HCT116 (cell line): ENCODE measurements around the gene OR56A5. TPM values are rescaled to one million over a fixed set of nuclear protein-coding genes. Genes with fewer than 3 reads are reported as not detected.
"Not testable (repeated sequence)": the region's sequence is repeated elsewhere in the genome, so short reads cannot be mapped to it uniquely, and the experiment has no call there.

Experiments used
- ATAC-seq: fragments of 200-7000 bp; cut with Tn5 transposase; 2 replicates; pipeline ENCODE4 v1.9.1; 2020; ENCODE audit warnings: mild to moderate bottlenecking, moderate library complexity
- BruUV-seq: library from RNA; stranded (reverse); fragments of 400-500 nt; replicated peaks from 2 replicates; lab custom pipeline; 2021; lab: Mats Ljungman, UMichigan
- CTCF ChIA-PET: fragments of 300-600 bp; sonication (Branson Sonifier 250); formaldehyde crosslinking; loops from one replicate; lab custom pipeline; 2021; ENCODE audit warnings: antibody characterized with exemption; lab: Charles Lee
- POLR2A ChIA-PET: fragments of 300-600, 350-600 bp; sonication (Branson Sonifier 250); formaldehyde crosslinking; loops from one replicate; lab custom pipeline; 2021; ENCODE audit warnings: antibody characterized with exemption; lab: Charles Lee
- RAD21 ChIA-PET, 2 experiments: fragments of 300-600 bp; sonication (Branson Sonifier 250); formaldehyde crosslinking; loops; one replicate each; lab custom pipeline; 2023; ENCODE audit warnings: low total read pairs in 2 of 2; ENCODE audit not compliant: uncharacterized antibody in 2 of 2, unreplicated experiment in 2 of 2, low non-redundant PET in 1 of 2; lab: Charles Lee
- DNase-seq: peaks from one replicate; pipeline ENCODE4 v3.0.0-alpha.2; 2010; ENCODE audit warnings: low read depth, low spot score
- H2AFZ ChIP-seq: fragments of 200-600 bp; shearing (Covaris generic), sonication (generic); 2 replicates; pipeline ENCODE4 v1.6.1; 2017; ENCODE audit warnings: low read depth, mixed run types, mixed read lengths, antibody characterized with exemption, low read length; ENCODE audit not compliant: poor library complexity, severe bottlenecking
- H3K27ac ChIP-seq: 2 replicates; pipeline ENCODE4 v1.5.1; 2012; ENCODE audit warnings: low read depth, low read length
- H3K27me3 ChIP-seq: fragments of 200-600 bp; sonication (generic); 2 replicates; pipeline ENCODE4 v1.6.1; 2016; ENCODE audit warnings: mixed run types, low read length, mixed read lengths; ENCODE audit not compliant: insufficient read depth
- H3K36me3 ChIP-seq, 2 experiments: fragments of 200-500 bp in 1 of 2; fragments of 200-600 bp in 1 of 2; sonication (Bioruptor generic) in 1 of 2; sonication (generic) in 1 of 2; 2 replicates each; pipeline versions ENCODE4 v1.5.1 to v1.6.1; 2014 to 2016; ENCODE audit warnings: low read length in 2 of 2, inconsistent platforms in 1 of 2, mixed read lengths in 1 of 2, mixed run types in 1 of 2; ENCODE audit not compliant: insufficient read depth in 2 of 2, control insufficient read depth in 1 of 2
- H3K4me1 ChIP-seq, 2 experiments: fragments of 200-600 bp in 1 of 2; sonication (generic) in 1 of 2; 2 replicates each; pipeline versions ENCODE4 v1.5.1 to v1.6.1; 2012 to 2017; ENCODE audit warnings: low read length in 2 of 2, inconsistent platforms in 1 of 2, mild to moderate bottlenecking in 1 of 2, mixed read lengths in 1 of 2, mixed run types in 1 of 2, moderate library complexity in 1 of 2; ENCODE audit not compliant: insufficient read depth in 2 of 2, control insufficient read depth in 1 of 2
- H3K4me2 ChIP-seq: fragments of 200-600 bp; sonication (generic); 2 replicates; pipeline ENCODE4 v1.6.1; 2017; ENCODE audit warnings: mixed run types, low read length, mixed read lengths
- H3K4me3 ChIP-seq, 2 experiments: fragments of 200-600 bp in 1 of 2; sonication (generic) in 1 of 2; replicated peaks in 1 of 2; 2 replicates each; pipeline ENCODE4 v1.5.1; 2011 to 2016; ENCODE audit warnings: low read length in 2 of 2, control low read depth in 1 of 2, low read depth in 1 of 2, mild to moderate bottlenecking in 1 of 2, mixed read lengths in 1 of 2, mixed run types in 1 of 2
- H3K79me2 ChIP-seq: fragments of 200-600 bp; sonication (generic); 2 replicates; pipeline ENCODE4 v1.6.1; 2017; ENCODE audit warnings: mild to moderate bottlenecking, mixed run types, low read length, moderate library complexity, mixed read lengths; ENCODE audit not compliant: insufficient read depth
- H3K9ac ChIP-seq: fragments of 200-600 bp; sonication (generic); 2 replicates; pipeline ENCODE4 v1.6.1; 2016; ENCODE audit warnings: low read length, mixed read lengths
- H3K9me2 ChIP-seq: fragments of 200-600 bp; sonication (generic), shearing (Covaris generic); 2 replicates; pipeline ENCODE4 v1.6.1; 2017; ENCODE audit warnings: mixed run types, mild to moderate bottlenecking, moderate library complexity; ENCODE audit not compliant: insufficient read depth
- H3K9me3 ChIP-seq, 2 experiments: fragments of 200-500 bp in 1 of 2; fragments of 200-600 bp in 1 of 2; sonication (Bioruptor generic) in 1 of 2; sonication (generic) in 1 of 2; 2 replicates each; pipeline ENCODE4 v1.6.1; 2014 to 2017; ENCODE audit warnings: low read length in 2 of 2, mixed read lengths in 2 of 2, inconsistent platforms in 1 of 2, low read depth in 1 of 2, mild to moderate bottlenecking in 1 of 2, mixed run types in 1 of 2, moderate library complexity in 1 of 2; ENCODE audit not compliant: control insufficient read depth in 1 of 2, insufficient read depth in 1 of 2
- H4K20me1 ChIP-seq: fragments of 200-600 bp; sonication (generic), shearing (Covaris generic); 2 replicates; pipeline ENCODE4 v1.6.1; 2017; ENCODE audit warnings: mixed run types, mild to moderate bottlenecking, moderate library complexity; ENCODE audit not compliant: insufficient read depth
- CTCF ChIP-seq, 3 experiments: fragments of 200-600 bp in 1 of 3; sonication (generic) in 1 of 3; IDR thresholded peaks in 2 of 3; conservative IDR thresholded peaks in 1 of 3; 2 replicates each; pipeline ENCODE4 v1.5.1; 2012 to 2017; ENCODE audit warnings: low read depth in 2 of 3, low read length in 2 of 3, antibody characterized with exemption in 1 of 3, borderline replicate concordance in 1 of 3, control low read depth in 1 of 3, mild to moderate bottlenecking in 1 of 3, mixed read lengths in 1 of 3, mixed run types in 1 of 3, moderate library complexity in 1 of 3; ENCODE audit not compliant: insufficient read depth in 1 of 3
- EZH2 ChIP-seq: fragments of 200-600 bp; sonication (generic); IDR thresholded peaks from 2 replicates; pipeline ENCODE4 v1.6.1; 2017; ENCODE audit warnings: antibody characterized with exemption, mixed run types
- FOSL1 ChIP-seq: IDR thresholded peaks from 2 replicates; pipeline ENCODE4 v1.6.1; 2012; ENCODE audit warnings: low read depth
- MAX ChIP-seq: IDR thresholded peaks from 2 replicates; pipeline ENCODE4 v1.6.1; 2012
- SP1 ChIP-seq: IDR thresholded peaks from 2 replicates; pipeline ENCODE4 v1.6.1; 2012; ENCODE audit warnings: low read depth
- YY1 ChIP-seq: IDR thresholded peaks from 2 replicates; pipeline ENCODE4 v1.6.1; 2011; ENCODE audit warnings: low read length, low read depth, moderate library complexity, mild to moderate bottlenecking; ENCODE audit not compliant: insufficient replicate concordance; ENCODE audit errors: extremely low read depth
- ZFX ChIP-seq: fragments of 450-650 bp; IDR thresholded peaks from 2 replicates; pipeline ENCODE4 v1.6.1; 2017
- intact Hi-C: fragments of 100-400 bp; cut with micrococcal nuclease; formaldehyde crosslinking; loops from 2 replicates; pipeline ENCODE4 v1.10.0; 2022
- total RNA-seq: library from RNA; stranded (reverse); gene quantifications from one replicate; pipeline ENCODE4 v1.2.1, GENCODE V29; 2021; ENCODE audit not compliant: unreplicated experiment

The OR56A5 gene
- total RNA-seq, 1 experiment from 2014 or later, result not detected

GRCh38 chr11:5967708-5968107 is 586 bp downstream of the OR56A5 start:
- Histone ChIP-seq H3K9me2 (no peaks in the 10 kb centered on the region), H3K9me3 (no peaks in the 10 kb centered on the region; a peak in 1 of 4 replicates), H3K36me3 (no peaks in the 10 kb centered on the region), H3K27ac (no peak overlapping the region), H3K9ac (no peak overlapping the region), H3K4me3 (no peak overlapping the region), H2AFZ (no peak overlapping the region), H3K27me3 (peaks cover 24% of the 10 kb centered on the region), H3K4me2 (no peak overlapping the region), H3K79me2 (no peaks in the 10 kb centered on the region), H4K20me1 (no peaks in the 10 kb centered on the region), H3K4me1 (no peaks in the 10 kb centered on the region)
- ChIA-PET POLR2A (no interaction called here), RAD21 (no interaction called here), CTCF (no interaction called here)
- ATAC-seq (no peak), DNase-seq (no peak)
- TF ChIP-seq EZH2 (no peak), MAX (no peak), SP1 (no peak), FOSL1 (no peak)
- intact Hi-C loops, result no loop called here
- BruUV-seq, result no TSS peak

GRCh38 chr11:5966958-5967357 is 1.3 kb downstream of the OR56A5 start:
- intact Hi-C loops, result no loop called here

GRCh38 chr11:5960704-5961320 is 7.5 kb downstream of the OR56A5 start:
- H3K4me1 ChIP-seq, intact Hi-C loops, H3K27me3 ChIP-seq, ATAC-seq, BruUV-seq, RAD21 ChIA-PET, DNase-seq, H2AFZ ChIP-seq, CTCF ChIA-PET, H3K4me3 ChIP-seq, H3K36me3 ChIP-seq, POLR2A ChIA-PET, H3K79me2 ChIP-seq, H3K4me2 ChIP-seq, H3K9ac ChIP-seq, H3K9me3 ChIP-seq, H4K20me1 ChIP-seq, H3K27ac ChIP-seq, H3K9me2 ChIP-seq: not testable (repeated sequence)

More at GRCh38 chr11:5966958-5967357, 1.3 kb downstream of the OR56A5 start:
- ATAC-seq, result no peak
- Histone ChIP-seq H3K9ac (no peak overlapping the region), H4K20me1 (no peaks in the 10 kb centered on the region), H3K4me2 (no peak overlapping the region), H3K27ac (no peak overlapping the region), H2AFZ (no peak overlapping the region), H3K36me3 (no peaks in the 10 kb centered on the region), H3K4me1 (no peaks in the 10 kb centered on the region), H3K79me2 (no peaks in the 10 kb centered on the region), H3K9me3 (no peaks in the 10 kb centered on the region; a peak in 1 of 4 replicates), H3K9me2 (no peaks in the 10 kb centered on the region), H3K4me3 (no peak overlapping the region), H3K27me3 (peaks cover 16% of the 10 kb centered on the region)
- POLR2A ChIA-PET, result no interaction called here
- no TSS peak for BruUV-seq
- RAD21 ChIA-PET, result no interaction called here
- CTCF ChIA-PET, result no interaction called here
- DNase-seq, result no peak
- TF ChIP-seq CTCF (IDR thresholded peaks at IDR 0.05 in 2 of 3, conservative IDR thresholded peaks at IDR 0.05 in 1 of 3; ENCODE audit: borderline replicate concordance in 1 of 3, insufficient read depth in 1 of 3, low read depth in 2 of 3, low read length in 2 of 3), result no peak
- TF ChIP-seq ZFX, result no peak
- TF ChIP-seq YY1, result no peak
